ENCODE results near the gene TMEM181.

DNA sequence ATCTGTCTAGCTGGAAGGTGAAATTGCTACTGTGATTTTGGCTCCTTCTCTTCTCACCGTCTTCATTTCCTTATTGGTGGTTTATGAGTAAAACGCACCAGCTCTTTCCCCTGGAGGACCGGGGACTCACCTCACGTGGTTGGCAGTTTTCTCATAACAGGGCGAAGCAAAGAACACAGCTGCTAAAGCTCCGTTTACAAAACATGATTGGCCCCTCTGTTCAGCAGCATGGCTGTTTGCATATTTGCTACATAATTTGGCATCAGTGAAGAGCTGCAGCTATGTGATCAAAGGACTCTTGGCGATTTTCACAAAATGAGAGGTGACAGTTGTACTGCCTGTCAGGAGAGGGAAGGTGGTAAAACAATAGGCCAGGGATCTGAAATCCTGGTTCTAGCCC is 20.5 kb upstream of the TMEM181 start:
- TF ChIP-seq, protein P1, sequence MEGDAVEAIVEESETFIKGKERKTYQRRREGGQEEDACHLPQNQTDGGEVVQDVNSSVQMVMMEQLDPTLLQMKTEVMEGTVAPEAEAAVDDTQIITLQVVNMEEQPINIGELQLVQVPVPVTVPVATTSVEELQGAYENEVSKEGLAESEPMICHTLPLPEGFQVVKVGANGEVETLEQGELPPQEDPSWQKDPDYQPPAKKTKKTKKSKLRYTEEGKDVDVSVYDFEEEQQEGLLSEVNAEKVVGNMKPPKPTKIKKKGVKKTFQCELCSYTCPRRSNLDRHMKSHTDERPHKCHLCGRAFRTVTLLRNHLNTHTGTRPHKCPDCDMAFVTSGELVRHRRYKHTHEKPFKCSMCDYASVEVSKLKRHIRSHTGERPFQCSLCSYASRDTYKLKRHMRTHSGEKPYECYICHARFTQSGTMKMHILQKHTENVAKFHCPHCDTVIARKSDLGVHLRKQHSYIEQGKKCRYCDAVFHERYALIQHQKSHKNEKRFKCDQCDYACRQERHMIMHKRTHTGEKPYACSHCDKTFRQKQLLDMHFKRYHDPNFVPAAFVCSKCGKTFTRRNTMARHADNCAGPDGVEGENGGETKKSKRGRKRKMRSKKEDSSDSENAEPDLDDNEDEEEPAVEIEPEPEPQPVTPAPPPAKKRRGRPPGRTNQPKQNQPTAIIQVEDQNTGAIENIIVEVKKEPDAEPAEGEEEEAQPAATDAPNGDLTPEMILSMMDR (IDR thresholded peaks at IDR 0.05; ENCODE audit: low read length): no peak
- TF ChIP-seq EZH2phosphoT487 (IDR thresholded peaks at IDR 0.05; ENCODE audit: low read length): no peak

Measured in MM.1S (cell line).